ENCODE data around the gene SANBR.

SANBR gene

DNA sequence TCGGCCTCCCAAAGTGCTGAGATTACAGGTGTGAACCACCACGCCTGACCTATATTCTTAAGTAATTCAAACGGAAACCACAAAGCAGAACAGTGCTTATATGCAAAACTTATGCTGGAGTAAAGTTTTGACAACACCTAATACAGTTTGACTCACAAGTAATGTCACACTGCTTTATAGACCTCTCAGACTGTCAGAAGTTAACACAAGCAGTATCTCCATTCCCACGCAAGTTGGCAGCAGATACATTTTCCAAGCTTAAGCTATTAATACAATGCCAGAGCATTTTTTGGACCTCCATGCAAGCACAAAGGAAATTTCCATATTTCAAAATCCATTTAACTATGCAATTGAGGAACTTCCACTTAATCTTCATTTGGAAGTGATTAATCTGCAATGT, 21.0 kb upstream of the SANBR start:
- no peaks in the 10 kb centered on the region for H3K4me1 ChIP-seq (ENCODE audit: insufficient read depth, low read length, poor library complexity, severe bottlenecking)
- no peaks in the 10 kb centered on the region for H3K9me3 ChIP-seq (ENCODE audit: insufficient read depth, low read depth, low read length)
- no peak overlapping the region for H3K4me2 ChIP-seq (ENCODE audit: low read depth, low read length, poor library complexity, severe bottlenecking)
- no peak overlapping the region for H2AFZ ChIP-seq (ENCODE audit: low read length)
- H3K9ac ChIP-seq (ENCODE audit: low read depth, low read length, poor library complexity, severe bottlenecking), result no peak overlapping the region
- H3K36me3 ChIP-seq (ENCODE audit: insufficient read depth, low read length), result peaks cover 28% of the 10 kb centered on the region
- no peaks in the 10 kb centered on the region for H3K27me3 ChIP-seq (ENCODE audit: insufficient read depth, low read length, poor library complexity, severe bottlenecking)
- H3K79me2 ChIP-seq (ENCODE audit: insufficient read depth, low read length), result peaks cover 5% of the 10 kb centered on the region; the same call in 1 of the 2 replicates
- H3K4me3 ChIP-seq (ENCODE audit: low read length, poor library complexity, severe bottlenecking), result no peak overlapping the region
- H3K9me2 ChIP-seq (replicated peaks; ENCODE audit: low read depth, low read length), result no peaks in the 10 kb centered on the region
- H4K20me1 ChIP-seq (ENCODE audit: insufficient read depth, low read length, poor library complexity, severe bottlenecking), result no peaks in the 10 kb centered on the region
- TF ChIP-seq, protein P1, sequence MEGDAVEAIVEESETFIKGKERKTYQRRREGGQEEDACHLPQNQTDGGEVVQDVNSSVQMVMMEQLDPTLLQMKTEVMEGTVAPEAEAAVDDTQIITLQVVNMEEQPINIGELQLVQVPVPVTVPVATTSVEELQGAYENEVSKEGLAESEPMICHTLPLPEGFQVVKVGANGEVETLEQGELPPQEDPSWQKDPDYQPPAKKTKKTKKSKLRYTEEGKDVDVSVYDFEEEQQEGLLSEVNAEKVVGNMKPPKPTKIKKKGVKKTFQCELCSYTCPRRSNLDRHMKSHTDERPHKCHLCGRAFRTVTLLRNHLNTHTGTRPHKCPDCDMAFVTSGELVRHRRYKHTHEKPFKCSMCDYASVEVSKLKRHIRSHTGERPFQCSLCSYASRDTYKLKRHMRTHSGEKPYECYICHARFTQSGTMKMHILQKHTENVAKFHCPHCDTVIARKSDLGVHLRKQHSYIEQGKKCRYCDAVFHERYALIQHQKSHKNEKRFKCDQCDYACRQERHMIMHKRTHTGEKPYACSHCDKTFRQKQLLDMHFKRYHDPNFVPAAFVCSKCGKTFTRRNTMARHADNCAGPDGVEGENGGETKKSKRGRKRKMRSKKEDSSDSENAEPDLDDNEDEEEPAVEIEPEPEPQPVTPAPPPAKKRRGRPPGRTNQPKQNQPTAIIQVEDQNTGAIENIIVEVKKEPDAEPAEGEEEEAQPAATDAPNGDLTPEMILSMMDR (conservative IDR thresholded peaks at IDR 0.05; ENCODE audit: low read length), result no peak
- no peak for TF ChIP-seq EZH2phosphoT487 (IDR thresholded peaks at IDR 0.05; ENCODE audit: borderline replicate concordance)
- H3F3A ChIP-seq (ENCODE audit: low read depth), result no peaks in the 10 kb centered on the region

DNA sequence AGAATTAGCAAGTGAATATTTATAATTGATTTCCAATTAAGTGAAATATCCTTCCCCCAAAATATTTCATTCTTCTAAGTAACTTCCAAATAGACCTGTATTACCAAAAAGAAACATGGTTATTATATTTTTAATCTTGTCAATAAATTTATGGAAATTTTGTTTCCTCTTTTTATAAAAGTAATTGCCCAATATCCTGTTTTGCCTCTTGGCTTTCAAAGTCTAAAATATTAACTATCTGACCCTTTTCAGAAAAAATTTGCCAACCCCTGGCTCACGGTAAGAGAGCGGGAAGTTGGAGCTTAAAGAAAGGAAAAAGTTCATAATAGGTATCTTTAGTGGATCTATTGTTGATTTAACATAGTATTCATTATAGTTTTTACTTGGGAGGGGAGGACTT, 20.4 kb upstream of the SANBR start:
- no peak overlapping the region for H3K9ac ChIP-seq (ENCODE audit: low read depth, low read length, poor library complexity, severe bottlenecking)
- no peaks in the 10 kb centered on the region for H3K4me1 ChIP-seq (ENCODE audit: insufficient read depth, low read length, poor library complexity, severe bottlenecking)
- TF ChIP-seq, protein P1 (conservative IDR thresholded peaks at IDR 0.05; ENCODE audit: low read length), result no peak
- no peak for TF ChIP-seq EZH2phosphoT487 (IDR thresholded peaks at IDR 0.05; ENCODE audit: borderline replicate concordance)
- H3K79me2 ChIP-seq (ENCODE audit: insufficient read depth, low read length), result peaks cover 5% of the 10 kb centered on the region; the same call in 1 of the 2 replicates
- H2AFZ ChIP-seq (ENCODE audit: low read length), result no peak overlapping the region
- no peaks in the 10 kb centered on the region for H4K20me1 ChIP-seq (ENCODE audit: insufficient read depth, low read length, poor library complexity, severe bottlenecking)
- no peaks in the 10 kb centered on the region for H3K9me2 ChIP-seq (replicated peaks; ENCODE audit: low read depth, low read length)
- H3K4me3 ChIP-seq (ENCODE audit: low read length, poor library complexity, severe bottlenecking), result no peak overlapping the region
- H3F3A ChIP-seq (ENCODE audit: low read depth), result no peaks in the 10 kb centered on the region
- H3K4me2 ChIP-seq (ENCODE audit: low read depth, low read length, poor library complexity, severe bottlenecking), result no peak overlapping the region
- H3K9me3 ChIP-seq (ENCODE audit: insufficient read depth, low read depth, low read length), result no peaks in the 10 kb centered on the region
- no peaks in the 10 kb centered on the region for H3K27me3 ChIP-seq (ENCODE audit: insufficient read depth, low read length, poor library complexity, severe bottlenecking)
- H3K36me3 ChIP-seq (ENCODE audit: insufficient read depth, low read length), result peaks cover 28% of the 10 kb centered on the region

DNA sequence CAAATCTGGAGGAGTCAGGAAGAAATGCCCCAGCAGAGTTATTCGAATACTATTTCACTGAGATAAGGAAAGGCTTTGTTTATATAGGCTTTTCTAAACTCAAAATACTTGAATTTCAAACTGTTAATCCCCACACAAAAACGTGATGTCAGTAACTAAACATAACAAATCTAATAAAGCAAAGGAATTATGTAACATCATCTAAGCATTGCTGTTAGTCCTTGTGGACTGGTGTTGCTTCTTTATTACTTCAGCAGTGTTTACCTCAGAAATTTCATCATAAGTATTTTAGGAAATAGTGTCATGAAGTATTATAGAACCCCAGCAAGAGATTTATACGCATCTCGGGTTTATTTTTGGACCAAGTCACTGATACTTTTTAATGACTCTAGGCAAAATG, 19.7 kb upstream of the SANBR start:
- no peak for TF ChIP-seq EZH2phosphoT487 (IDR thresholded peaks at IDR 0.05; ENCODE audit: borderline replicate concordance)
- TF ChIP-seq, protein P1 (conservative IDR thresholded peaks at IDR 0.05; ENCODE audit: low read length), result no peak
- no peaks in the 10 kb centered on the region for H3K27me3 ChIP-seq (ENCODE audit: insufficient read depth, low read length, poor library complexity, severe bottlenecking)
- no peak overlapping the region for H3K9ac ChIP-seq (ENCODE audit: low read depth, low read length, poor library complexity, severe bottlenecking)
- H3K79me2 ChIP-seq (ENCODE audit: insufficient read depth, low read length), result peaks cover 5% of the 10 kb centered on the region; the same call in 1 of the 2 replicates
- no peak overlapping the region for H2AFZ ChIP-seq (ENCODE audit: low read length)
- no peak overlapping the region for H3K4me3 ChIP-seq (ENCODE audit: low read length, poor library complexity, severe bottlenecking)
- H3K9me3 ChIP-seq (ENCODE audit: insufficient read depth, low read depth, low read length), result no peaks in the 10 kb centered on the region
- H4K20me1 ChIP-seq (ENCODE audit: insufficient read depth, low read length, poor library complexity, severe bottlenecking), result no peaks in the 10 kb centered on the region
- peaks cover 32% of the 10 kb centered on the region for H3K36me3 ChIP-seq (ENCODE audit: insufficient read depth, low read length)
- no peak overlapping the region for H3K4me2 ChIP-seq (ENCODE audit: low read depth, low read length, poor library complexity, severe bottlenecking)
- H3K4me1 ChIP-seq (ENCODE audit: insufficient read depth, low read length, poor library complexity, severe bottlenecking), result no peaks in the 10 kb centered on the region
- no peaks in the 10 kb centered on the region for H3F3A ChIP-seq (ENCODE audit: low read depth)
- no peaks in the 10 kb centered on the region for H3K9me2 ChIP-seq (replicated peaks; ENCODE audit: low read depth, low read length)

Data from Loucy (cell line).